M059J (cell line): ENCODE results near the gene CDKAL1. TPM values are rescaled to one million over a fixed set of nuclear protein-coding genes. Genes with fewer than 3 reads are reported as not detected.
A peak's percentile ranks its signal among the peaks of the same experiment; 100 is the strongest.
"Not testable (repeated sequence)": the region's sequence is repeated elsewhere in the genome, so short reads cannot be mapped to it uniquely, and the experiment has no call there.

ENCODE experiments used
- DNase-seq: peaks from one replicate; pipeline ENCODE4 v3.0.0-alpha.2; 2012; ENCODE audit warnings: low read depth
- total RNA-seq: library from RNA; depleted of rRNA; stranded (reverse); fragments of >200 nt; shearing (Covaris generic); gene quantifications from 2 replicates; pipeline ENCODE4 v1.2.3, GENCODE V29; 2014

The CDKAL1 gene
- total RNA-seq, 1 experiment from 2014 or later, result 36.4 TPM

- DNase-seq, result no peak
Observed at GRCh38 chr6:21238208-21238607, 704.0 kb downstream of the CDKAL1 start.

- DNase-seq, result peak; percentile 51
Observed at GRCh38 chr6:21240709-21241108, 706.5 kb downstream of the CDKAL1 start.

DNA sequence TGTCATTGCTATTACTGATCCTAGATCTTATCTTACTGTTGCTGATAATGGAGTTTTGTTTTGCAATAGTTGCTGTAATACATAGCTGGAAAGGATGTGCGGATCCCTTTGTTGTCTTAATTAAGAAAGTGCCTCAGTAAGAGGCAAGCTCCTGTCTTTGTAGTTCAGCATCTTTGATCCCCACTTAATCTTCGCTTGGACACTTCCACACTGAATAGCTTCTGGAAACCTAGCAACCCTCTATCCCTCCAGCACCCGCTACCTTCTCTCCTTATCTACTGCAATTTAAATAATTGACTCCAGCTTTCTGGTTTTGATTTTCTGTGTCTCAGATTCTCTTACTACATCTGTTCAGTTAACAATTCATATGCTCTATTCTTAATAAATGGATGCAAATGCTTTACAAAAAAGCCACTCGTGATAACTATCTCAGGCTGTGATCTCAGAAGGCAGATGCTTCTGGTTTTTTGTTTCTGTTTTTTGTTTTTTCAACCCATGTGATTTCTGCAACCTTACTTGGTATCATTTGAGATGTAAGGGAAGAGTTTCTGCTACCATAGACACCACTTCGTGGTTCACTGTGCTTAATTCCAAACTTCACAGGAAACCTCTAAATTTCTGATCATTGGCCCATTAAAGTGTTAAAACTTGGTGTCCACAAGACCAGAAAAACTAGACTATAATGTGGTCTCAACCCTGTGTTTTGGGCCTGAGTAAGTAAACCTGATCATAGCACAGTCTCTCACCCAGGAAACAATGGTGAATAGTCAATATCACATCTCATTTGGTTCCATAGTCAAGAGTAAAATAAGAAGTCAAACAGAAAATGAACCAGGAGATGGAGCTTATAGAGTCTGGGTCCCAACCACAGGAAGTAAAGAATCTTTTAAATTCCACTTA, 707.2 kb downstream of the CDKAL1 start:
- DNase-seq, result no peak

DNA sequence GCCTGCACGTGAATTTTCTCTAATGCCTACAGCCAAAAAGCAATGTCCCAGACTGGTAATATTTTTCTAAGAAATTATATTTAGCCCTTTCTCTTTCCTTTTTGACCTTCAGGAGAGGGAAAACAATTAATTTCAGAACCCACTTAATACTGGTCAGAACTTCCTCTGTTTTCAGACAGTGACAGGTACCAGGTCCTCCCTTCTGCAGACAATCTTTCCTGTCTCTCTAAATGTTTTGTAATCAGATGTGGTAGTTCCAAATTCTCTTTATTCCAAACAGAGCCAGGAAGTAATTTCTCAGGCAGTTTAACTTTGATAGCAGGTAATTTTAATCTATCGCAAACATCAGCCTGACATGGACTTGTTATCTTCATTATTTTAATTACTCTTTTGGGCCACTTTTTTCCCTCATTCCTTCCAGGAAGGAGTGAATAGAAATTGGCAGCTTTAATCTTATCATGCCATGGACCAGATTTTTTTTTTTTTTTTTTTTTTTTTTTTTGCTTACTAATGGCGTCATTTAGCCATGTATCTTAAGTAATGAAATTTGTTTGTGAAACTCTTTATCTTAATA, 710.7 kb downstream of the CDKAL1 start:
- no peak for DNase-seq

GRCh38 chr6:21245488-21245887, 711.2 kb downstream of the CDKAL1 start:
- no peak for DNase-seq

DNA sequence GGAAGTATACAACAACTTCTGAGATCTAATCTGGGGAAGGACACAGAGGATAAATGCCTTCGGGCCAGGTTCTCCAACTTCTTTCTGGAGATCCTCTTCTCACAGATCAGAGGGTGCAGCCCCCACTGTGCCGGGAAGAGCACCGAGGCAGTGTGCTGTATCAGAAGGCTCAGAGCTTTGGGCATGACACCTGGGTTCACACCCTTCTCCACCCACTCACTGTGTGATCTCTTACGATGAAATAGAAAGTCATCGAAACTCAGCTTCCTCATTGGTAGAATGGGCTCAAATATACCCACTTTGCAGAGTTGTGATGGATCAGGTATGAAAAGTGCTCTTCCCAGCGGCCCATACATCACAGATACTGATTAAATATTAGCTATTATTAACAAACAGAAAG, 711.8 kb downstream of the CDKAL1 start:
- no peak for DNase-seq

GRCh38 chr6:21254460-21254859, 720.2 kb downstream of the CDKAL1 start:
- DNase-seq, result not testable (repeated sequence)

DNA sequence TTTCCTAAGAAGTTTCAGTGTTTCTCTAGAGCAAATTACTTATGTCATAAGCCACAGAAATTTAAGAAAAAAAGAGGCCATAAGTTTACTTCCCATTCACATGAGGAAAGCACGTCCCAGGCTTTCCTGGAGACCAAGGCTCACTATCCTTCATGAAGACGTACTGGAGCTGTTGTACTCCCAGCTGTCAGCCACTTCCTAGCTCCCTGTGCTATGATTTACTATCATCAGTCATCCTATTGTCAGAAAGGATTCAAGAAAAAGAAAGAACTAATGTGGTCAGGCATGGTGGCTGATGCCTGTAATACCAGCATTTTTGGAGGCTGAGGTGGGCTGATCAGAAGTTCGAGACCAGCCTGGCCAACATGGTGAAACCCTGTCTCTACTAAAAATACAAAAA, 721.9 kb downstream of the CDKAL1 start:
- no peak for DNase-seq

GRCh38 chr6:21257125-21257524, 722.9 kb downstream of the CDKAL1 start:
- no peak for DNase-seq

GRCh38 chr6:21258665-21259064, 724.4 kb downstream of the CDKAL1 start:
- DNase-seq, result no peak

GRCh38 chr6:21259660-21260059, 725.4 kb downstream of the CDKAL1 start:
- DNase-seq, result no peak

GRCh38 chr6:21262504-21262903, 728.2 kb downstream of the CDKAL1 start:
- no peak for DNase-seq

- DNase-seq, result peak; percentile 95
Observed at GRCh38 chr6:21263531-21264287, 729.5 kb downstream of the CDKAL1 start.

DNA sequence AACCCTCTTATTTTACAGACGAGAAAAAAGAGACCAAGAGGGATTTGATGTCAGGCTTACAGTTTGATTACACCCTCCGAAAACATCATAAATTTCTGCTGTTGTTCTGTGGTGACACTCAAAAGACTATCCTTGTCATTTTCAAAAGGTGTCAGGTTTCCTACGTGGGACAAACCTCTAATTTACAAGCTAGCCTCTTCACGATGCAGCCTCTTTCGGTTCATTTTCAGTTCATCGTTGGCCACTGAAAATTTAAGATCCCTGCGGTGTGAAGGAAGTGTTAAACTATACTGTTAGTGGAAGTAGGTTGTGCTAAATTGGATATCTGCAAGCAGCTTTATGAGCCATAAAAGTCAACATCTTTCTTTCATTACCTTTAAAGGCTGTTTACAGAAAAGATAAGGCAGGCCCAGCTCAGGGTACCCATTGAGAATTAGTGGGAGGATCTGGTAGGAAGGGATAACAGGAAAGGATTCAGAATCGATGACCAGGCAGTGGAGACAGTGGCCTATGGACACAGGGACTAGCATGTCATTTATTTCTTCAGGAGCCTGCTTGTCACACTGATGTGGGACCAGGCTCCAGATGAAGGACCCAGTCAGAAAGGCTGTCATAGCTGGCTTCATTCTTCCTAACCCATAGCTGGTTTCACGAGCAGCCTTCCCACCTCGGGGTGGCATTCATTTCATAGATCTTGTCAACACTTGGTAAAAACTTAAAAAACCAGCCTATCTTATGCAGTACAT, 730.2 kb downstream of the CDKAL1 start:
- DNase-seq, result peak; percentile 39

- DNase-seq, result peak; percentile 58
Observed at GRCh38 chr6:21265034-21265729, 730.9 kb downstream of the CDKAL1 start.

DNA sequence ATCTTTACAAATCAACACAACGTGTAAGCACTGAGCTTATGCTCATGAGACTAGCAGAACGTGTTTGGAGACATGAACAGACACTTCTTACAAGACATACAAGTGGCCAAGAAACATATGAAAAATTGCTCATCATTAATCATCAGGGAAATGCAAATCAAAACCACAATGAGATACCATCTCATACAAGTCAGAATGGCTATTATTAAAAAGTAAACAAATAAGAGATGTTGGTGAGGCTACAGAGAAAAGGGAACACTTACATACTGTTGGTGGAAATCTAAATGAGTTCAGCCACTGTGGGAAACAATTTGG, 731.4 kb downstream of the CDKAL1 start:
- DNase-seq, result peak; percentile 81

DNA sequence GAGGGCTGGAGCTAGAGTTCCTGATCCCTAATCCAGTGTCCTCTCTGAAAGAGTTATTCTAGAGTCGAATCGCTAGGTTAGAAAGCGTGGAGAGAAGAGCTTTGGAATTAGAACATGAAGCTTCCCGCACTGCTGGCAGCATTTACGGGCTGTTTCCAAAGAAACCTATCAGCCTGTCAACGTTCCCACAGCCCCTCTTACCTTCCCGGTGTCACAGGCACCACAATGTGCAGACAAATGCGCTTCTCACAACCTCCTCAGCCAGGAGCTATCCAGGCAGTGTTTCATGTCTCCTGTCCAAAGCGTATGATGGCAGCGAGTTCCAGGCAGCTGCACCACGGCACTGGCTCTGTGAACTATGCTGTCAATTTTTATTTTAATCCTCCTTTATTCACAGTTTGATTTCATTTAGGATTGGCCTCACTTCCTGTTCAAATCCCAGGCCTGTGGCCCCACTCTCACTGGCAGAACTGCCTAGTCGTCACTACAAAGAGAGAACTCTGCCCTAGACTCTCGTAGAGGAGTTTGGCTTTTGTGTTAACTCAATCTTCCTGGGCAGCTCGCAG, 736.5 kb downstream of the CDKAL1 start:
- no peak for DNase-seq

DNA sequence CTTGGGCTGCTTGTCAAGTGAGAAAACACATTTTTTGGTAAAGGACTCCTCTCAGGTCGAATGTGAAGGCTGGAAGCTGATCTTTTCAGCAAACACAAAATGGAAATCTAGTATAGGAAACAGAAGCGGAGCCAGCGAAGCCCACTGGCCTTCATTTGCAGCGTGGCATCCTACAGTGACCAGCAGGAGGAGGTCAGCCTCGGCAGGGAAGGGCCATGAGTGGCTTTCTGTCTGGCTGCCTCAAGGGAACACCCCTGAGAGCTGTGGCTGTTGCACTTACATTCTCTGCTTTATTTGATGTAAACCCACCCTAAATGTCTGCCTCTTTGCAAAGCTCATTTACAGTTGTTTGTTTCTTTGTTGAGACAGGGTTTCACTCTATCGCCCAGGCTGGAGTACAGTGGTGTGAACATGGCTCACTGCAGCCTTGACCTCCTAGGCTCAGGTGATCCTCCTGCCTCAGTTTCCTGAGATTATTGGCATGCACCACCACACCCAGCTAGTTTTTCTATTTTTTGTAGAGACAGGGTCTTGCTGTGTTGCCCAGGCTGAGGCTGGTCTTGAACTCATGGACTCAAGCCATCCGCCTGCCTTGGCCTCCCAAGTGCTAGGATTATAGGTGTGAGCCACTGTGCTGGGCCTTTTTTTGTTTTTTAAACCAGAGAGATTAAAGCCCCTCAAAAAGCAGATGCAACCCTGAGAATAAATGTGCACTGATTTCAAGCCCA, 737.3 kb downstream of the CDKAL1 start:
- no peak for DNase-seq

GRCh38 chr6:21273451-21273850, 739.2 kb downstream of the CDKAL1 start:
- peak; percentile 7 for DNase-seq

DNA sequence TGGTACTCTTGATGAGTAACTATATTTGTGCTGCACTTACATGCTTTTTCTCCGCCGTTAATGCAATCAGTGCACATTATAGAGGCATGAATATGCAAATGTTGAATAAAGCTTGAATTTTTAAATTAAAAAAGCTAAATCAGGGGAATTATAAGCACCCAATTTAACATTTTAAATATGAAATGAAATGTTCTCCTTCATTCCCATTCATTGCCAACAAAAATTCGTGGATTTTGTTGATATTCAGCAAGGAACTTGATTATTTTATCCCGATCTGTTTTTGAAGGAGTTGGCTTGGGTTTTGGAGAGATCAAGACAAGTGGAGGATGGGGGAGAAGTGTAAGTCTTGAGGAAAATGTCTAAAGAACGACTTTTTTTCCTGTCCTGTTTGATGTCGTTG, 740.6 kb downstream of the CDKAL1 start:
- DNase-seq, result no peak
